ENCODE measurements around the gene WDR75.

The WDR75 gene

DNA sequence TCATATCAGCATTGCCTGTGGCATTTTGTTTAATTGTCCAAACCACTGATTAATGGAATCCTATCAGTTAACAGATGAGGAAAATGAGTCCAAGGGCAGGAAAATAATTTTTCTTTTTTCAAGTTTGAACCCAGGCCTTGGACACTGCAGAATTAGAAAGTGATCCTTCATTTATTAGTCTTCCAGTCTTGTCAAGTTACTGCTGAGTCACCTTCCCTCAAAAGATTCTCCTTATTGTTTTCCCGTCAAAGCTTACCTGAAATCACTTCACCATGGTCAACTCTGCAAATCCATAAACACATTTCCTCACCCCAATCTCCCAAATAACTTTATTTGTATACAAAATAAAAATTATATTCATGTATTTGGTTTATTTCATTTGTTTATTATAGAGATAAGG, 57.9 kb downstream of the WDR75 start (continued):
- TF ChIP-seq, protein P1, sequence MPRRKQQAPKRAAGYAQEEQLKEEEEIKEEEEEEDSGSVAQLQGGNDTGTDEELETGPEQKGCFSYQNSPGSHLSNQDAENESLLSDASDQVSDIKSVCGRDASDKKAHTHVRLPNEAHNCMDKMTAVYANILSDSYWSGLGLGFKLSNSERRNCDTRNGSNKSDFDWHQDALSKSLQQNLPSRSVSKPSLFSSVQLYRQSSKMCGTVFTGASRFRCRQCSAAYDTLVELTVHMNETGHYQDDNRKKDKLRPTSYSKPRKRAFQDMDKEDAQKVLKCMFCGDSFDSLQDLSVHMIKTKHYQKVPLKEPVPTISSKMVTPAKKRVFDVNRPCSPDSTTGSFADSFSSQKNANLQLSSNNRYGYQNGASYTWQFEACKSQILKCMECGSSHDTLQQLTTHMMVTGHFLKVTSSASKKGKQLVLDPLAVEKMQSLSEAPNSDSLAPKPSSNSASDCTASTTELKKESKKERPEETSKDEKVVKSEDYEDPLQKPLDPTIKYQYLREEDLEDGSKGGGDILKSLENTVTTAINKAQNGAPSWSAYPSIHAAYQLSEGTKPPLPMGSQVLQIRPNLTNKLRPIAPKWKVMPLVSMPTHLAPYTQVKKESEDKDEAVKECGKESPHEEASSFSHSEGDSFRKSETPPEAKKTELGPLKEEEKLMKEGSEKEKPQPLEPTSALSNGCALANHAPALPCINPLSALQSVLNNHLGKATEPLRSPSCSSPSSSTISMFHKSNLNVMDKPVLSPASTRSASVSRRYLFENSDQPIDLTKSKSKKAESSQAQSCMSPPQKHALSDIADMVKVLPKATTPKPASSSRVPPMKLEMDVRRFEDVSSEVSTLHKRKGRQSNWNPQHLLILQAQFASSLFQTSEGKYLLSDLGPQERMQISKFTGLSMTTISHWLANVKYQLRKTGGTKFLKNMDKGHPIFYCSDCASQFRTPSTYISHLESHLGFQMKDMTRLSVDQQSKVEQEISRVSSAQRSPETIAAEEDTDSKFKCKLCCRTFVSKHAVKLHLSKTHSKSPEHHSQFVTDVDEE (CRISPR knock-in tag; IDR thresholded peaks at IDR 0.05): no peak
- no peak for TF ChIP-seq ZC3H10 (CRISPR knock-in tag; IDR thresholded peaks at IDR 0.05)
- TF ChIP-seq ARNTL (CRISPR knock-in tag; IDR thresholded peaks at IDR 0.05; ENCODE audit: borderline replicate concordance, low read depth): no peak
- no peak for TF ChIP-seq CSDC2 (CRISPR knock-in tag; IDR thresholded peaks at IDR 0.05)
- no peak for TF ChIP-seq RARB (CRISPR knock-in tag; IDR thresholded peaks at IDR 0.05)
- TF ChIP-seq OSR1 (CRISPR knock-in tag; IDR thresholded peaks at IDR 0.05): no peak
- no peak for TF ChIP-seq TOX (CRISPR knock-in tag; IDR thresholded peaks at IDR 0.05; ENCODE audit: borderline replicate concordance)

DNA sequence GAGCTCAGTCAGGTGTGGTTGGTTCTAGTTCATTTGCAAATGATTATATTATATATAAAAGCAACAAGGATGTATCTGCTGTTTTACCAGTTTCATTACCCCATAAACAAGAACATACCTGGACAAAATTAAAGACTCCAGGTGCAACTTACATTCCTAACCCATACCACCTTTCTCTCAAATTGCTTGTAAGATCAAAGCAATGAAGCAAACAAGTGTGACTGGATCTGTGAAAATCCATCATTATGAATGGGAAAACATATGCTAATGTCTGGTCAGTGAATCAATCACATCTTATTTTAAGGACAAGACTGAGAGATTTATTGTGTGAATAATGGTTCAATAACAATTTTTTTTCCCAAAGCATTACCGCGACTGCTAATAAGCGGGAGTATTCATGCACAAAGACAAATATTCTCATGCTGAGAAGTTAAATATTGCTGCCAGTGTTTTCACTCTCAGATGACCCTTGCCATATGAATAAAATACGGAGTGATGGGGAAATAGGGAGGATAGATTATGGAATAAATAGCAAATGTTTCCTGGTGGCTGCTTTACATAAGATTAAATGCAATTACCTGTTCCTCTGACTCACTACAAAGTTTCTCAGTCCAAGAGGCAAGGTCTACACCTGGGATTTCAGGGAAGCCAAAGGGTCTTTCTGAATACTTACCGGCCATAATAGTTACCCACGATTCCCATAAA, 59.3 kb downstream of the WDR75 start:
- ATAC-seq: no peak
- no peak for TF ChIP-seq ARNTL (CRISPR knock-in tag; IDR thresholded peaks at IDR 0.05; ENCODE audit: borderline replicate concordance, low read depth)
- TF ChIP-seq ZC3H10 (CRISPR knock-in tag; IDR thresholded peaks at IDR 0.05): no peak
- no peak for TF ChIP-seq GLIS3 (CRISPR knock-in tag; IDR thresholded peaks at IDR 0.05)
- no peak for TF ChIP-seq ZNF565 (CRISPR knock-in tag; conservative IDR thresholded peaks at IDR 0.05; ENCODE audit: low read depth)
- TF ChIP-seq, protein P2, sequence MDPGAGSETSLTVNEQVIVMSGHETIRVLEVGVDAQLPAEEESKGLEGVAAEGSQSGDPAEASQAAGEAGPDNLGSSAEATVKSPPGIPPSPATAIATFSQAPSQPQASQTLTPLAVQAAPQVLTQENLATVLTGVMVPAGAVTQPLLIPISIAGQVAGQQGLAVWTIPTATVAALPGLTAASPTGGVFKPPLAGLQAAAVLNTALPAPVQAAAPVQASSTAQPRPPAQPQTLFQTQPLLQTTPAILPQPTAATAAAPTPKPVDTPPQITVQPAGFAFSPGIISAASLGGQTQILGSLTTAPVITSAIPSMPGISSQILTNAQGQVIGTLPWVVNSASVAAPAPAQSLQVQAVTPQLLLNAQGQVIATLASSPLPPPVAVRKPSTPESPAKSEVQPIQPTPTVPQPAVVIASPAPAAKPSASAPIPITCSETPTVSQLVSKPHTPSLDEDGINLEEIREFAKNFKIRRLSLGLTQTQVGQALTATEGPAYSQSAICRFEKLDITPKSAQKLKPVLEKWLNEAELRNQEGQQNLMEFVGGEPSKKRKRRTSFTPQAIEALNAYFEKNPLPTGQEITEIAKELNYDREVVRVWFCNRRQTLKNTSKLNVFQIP (CRISPR knock-in tag; IDR thresholded peaks at IDR 0.05; ENCODE audit: borderline replicate concordance, low read depth): no peak
- TF ChIP-seq ZFP3 (CRISPR knock-in tag; IDR thresholded peaks at IDR 0.05): no peak
- TF ChIP-seq, protein P3, sequence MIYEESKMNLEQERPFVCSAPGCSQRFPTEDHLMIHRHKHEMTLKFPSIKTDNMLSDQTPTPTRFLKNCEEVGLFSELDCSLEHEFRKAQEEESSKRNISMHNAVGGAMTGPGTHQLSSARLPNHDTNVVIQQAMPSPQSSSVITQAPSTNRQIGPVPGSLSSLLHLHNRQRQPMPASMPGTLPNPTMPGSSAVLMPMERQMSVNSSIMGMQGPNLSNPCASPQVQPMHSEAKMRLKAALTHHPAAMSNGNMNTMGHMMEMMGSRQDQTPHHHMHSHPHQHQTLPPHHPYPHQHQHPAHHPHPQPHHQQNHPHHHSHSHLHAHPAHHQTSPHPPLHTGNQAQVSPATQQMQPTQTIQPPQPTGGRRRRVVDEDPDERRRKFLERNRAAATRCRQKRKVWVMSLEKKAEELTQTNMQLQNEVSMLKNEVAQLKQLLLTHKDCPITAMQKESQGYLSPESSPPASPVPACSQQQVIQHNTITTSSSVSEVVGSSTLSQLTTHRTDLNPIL (CRISPR knock-in tag; IDR thresholded peaks at IDR 0.05; ENCODE audit: low read depth): no peak
- TF ChIP-seq ZNF70 (CRISPR knock-in tag; IDR thresholded peaks at IDR 0.05): no peak
- TF ChIP-seq, protein P1 (CRISPR knock-in tag; IDR thresholded peaks at IDR 0.05): no peak
- TF ChIP-seq SNAI2 (CRISPR knock-in tag; IDR thresholded peaks at IDR 0.05): no peak

DNA sequence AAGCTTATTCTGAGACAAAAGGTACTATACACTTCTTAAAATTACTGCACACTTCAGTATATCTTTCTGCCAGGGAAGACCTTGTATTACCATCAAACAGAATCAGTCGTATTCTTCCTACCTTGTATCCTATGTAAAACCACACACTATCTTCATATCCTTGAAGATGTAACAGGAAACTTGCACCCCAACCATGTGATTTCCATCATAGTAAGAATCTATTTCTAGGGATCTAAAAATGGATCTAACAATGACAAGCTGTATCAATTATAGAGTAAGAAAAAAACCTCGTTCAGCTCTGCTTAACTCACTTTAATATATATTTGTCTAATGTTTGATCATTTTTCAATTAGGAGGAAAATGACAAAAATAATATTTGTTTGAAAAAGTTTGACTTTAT, 60.2 kb downstream of the WDR75 start:
- no peak for ATAC-seq
- TF ChIP-seq, protein P2 (CRISPR knock-in tag; IDR thresholded peaks at IDR 0.05; ENCODE audit: borderline replicate concordance, low read depth): no peak
- TF ChIP-seq ZNF565 (CRISPR knock-in tag; conservative IDR thresholded peaks at IDR 0.05; ENCODE audit: low read depth) (no peak), ISL1 (CRISPR knock-in tag; IDR thresholded peaks at IDR 0.05) (no peak), GLIS3 (CRISPR knock-in tag; IDR thresholded peaks at IDR 0.05) (no peak), ARNTL (CRISPR knock-in tag; IDR thresholded peaks at IDR 0.05; ENCODE audit: borderline replicate concordance, low read depth) (no peak), CSDC2 (CRISPR knock-in tag; IDR thresholded peaks at IDR 0.05) (no peak), TCF4 (CRISPR knock-in tag; IDR thresholded peaks at IDR 0.05; ENCODE audit: borderline replicate concordance) (no peak), SNAI2 (CRISPR knock-in tag; IDR thresholded peaks at IDR 0.05) (no peak), ZC3H10 (CRISPR knock-in tag; IDR thresholded peaks at IDR 0.05) (no peak), ESRRG (CRISPR knock-in tag; IDR thresholded peaks at IDR 0.05) (no peak), ZNF8 (CRISPR knock-in tag; IDR thresholded peaks at IDR 0.05) (no peak), ZFP3 (CRISPR knock-in tag; IDR thresholded peaks at IDR 0.05) (no peak)
- TF ChIP-seq, protein P1 (CRISPR knock-in tag; IDR thresholded peaks at IDR 0.05): no peak
- TF ChIP-seq, protein P4, sequence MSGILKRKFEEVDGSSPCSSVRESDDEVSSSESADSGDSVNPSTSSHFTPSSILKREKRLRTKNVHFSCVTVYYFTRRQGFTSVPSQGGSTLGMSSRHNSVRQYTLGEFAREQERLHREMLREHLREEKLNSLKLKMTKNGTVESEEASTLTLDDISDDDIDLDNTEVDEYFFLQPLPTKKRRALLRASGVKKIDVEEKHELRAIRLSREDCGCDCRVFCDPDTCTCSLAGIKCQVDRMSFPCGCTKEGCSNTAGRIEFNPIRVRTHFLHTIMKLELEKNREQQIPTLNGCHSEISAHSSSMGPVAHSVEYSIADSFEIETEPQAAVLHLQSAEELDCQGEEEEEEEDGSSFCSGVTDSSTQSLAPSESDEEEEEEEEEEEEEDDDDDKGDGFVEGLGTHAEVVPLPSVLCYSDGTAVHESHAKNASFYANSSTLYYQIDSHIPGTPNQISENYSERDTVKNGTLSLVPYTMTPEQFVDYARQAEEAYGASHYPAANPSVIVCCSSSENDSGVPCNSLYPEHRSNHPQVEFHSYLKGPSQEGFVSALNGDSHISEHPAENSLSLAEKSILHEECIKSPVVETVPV (CRISPR knock-in tag; IDR thresholded peaks at IDR 0.05): no peak
- TF ChIP-seq, protein P3 (CRISPR knock-in tag; IDR thresholded peaks at IDR 0.05; ENCODE audit: low read depth): no peak

Data from SK-N-SH treated with all-trans-retinoic acid at 6 μM for 48 hours (cell line).